Cerebellar nuclear complex (tissue), 1 donor: ENCODE data around the gene GABARAPL2.
"Not testable (repeated sequence)": the region's sequence is repeated elsewhere in the genome, so short reads cannot be mapped to it uniquely, and the experiment has no call there.

Experiments used
- DNase-seq, 2 experiments: peaks; one replicate each; lab custom pipeline; 2025; lab: John Stamatoyannopoulos, UW

The GABARAPL2 gene

GRCh38 chr16:75566040-75566757, at the start of gene GABARAPL2:
TSS of gene GABARAPL2 (plus strand) at chr16:75566379. CDS start at chr16:75566487, 108 bp downstream.
- DNase-seq = peak in 1 of 2 experiments; percentile 56

- no peak for DNase-seq
Observed at GRCh38 chr16:75519175-75519574, 47.0 kb upstream of the GABARAPL2 start.

GRCh38 chr16:75526032-75526790, 40.0 kb upstream of the GABARAPL2 start:
- DNase-seq = no peak

- no peak for DNase-seq
Observed at GRCh38 chr16:75527825-75528299, 38.3 kb upstream of the GABARAPL2 start.

GRCh38 chr16:75529056-75529905, 36.9 kb upstream of the GABARAPL2 start:
- no peak for DNase-seq

- no peak for DNase-seq
Observed at GRCh38 chr16:75529959-75530358, 36.2 kb upstream of the GABARAPL2 start.

GRCh38 chr16:75532142-75532765, 33.9 kb upstream of the GABARAPL2 start:
- no peak for DNase-seq

- DNase-seq = no peak
Observed at GRCh38 chr16:75532791-75533190, 33.4 kb upstream of the GABARAPL2 start.

- no peak for DNase-seq
Observed at GRCh38 chr16:75534560-75535205, 31.5 kb upstream of the GABARAPL2 start.

GRCh38 chr16:75535211-75535843, 30.9 kb upstream of the GABARAPL2 start:
- no peak for DNase-seq

GRCh38 chr16:75535901-75536300, 30.3 kb upstream of the GABARAPL2 start, which contains the start of gene CHST5:
TSS of gene CHST5 (minus strand) at chr16:75536108. CDS start at chr16:75530384, 5,724 bp downstream.
- DNase-seq = no peak

- no peak for DNase-seq
Observed at GRCh38 chr16:75537776-75538175, 28.4 kb upstream of the GABARAPL2 start.

- not testable (repeated sequence) for DNase-seq
Observed at GRCh38 chr16:75538882-75539565, 27.2 kb upstream of the GABARAPL2 start.

- no peak for DNase-seq
Observed at GRCh38 chr16:75541236-75541635, 24.9 kb upstream of the GABARAPL2 start.

GRCh38 chr16:75542462-75542861, 23.7 kb upstream of the GABARAPL2 start:
- not testable (repeated sequence) for DNase-seq

GRCh38 chr16:75545879-75546278, 20.3 kb upstream of the GABARAPL2 start:
- DNase-seq = not testable (repeated sequence)

- DNase-seq = no peak
Observed at GRCh38 chr16:75546293-75546692, 19.9 kb upstream of the GABARAPL2 start.

GRCh38 chr16:75548456-75548855, 17.7 kb upstream of the GABARAPL2 start:
- not testable (repeated sequence) for DNase-seq

GRCh38 chr16:75550211-75550662, 15.9 kb upstream of the GABARAPL2 start:
- DNase-seq = peak; percentile 80 to 81

- no peak for DNase-seq
Observed at GRCh38 chr16:75552951-75553350, 13.2 kb upstream of the GABARAPL2 start.
